Neural crest cell (in vitro differentiated cells): Measurements from ENCODE around the gene RFX2. TPM values are rescaled to one million over a fixed set of nuclear protein-coding genes. Genes with fewer than 3 reads are reported as not detected.

ENCODE experiments used
- DNase-seq: peaks from one replicate; pipeline ENCODE4 v3.0.0; 2021; ENCODE audit warnings: low read depth, mixed read lengths, low spot score
- H3K27ac Mint-ChIP-seq: one replicate; pipeline ENCODE4 v1.8.0; 2021; ENCODE audit warnings: mild to moderate bottlenecking, mixed read lengths; ENCODE audit not compliant: unreplicated experiment
- H3K27me3 Mint-ChIP-seq: 2 replicates; pipeline ENCODE4 v1.8.0; 2021; ENCODE audit warnings: low read depth, mild to moderate bottlenecking, mixed read lengths
- H3K36me3 Mint-ChIP-seq: 2 replicates; pipeline ENCODE4 v1.8.0; 2021; ENCODE audit warnings: low read depth, mild to moderate bottlenecking, mixed read lengths
- H3K4me1 Mint-ChIP-seq: 2 replicates; pipeline ENCODE4 v1.8.0; 2021; ENCODE audit warnings: mixed read lengths
- H3K4me3 Mint-ChIP-seq: one replicate; pipeline ENCODE4 v1.8.0; 2021; ENCODE audit warnings: mild to moderate bottlenecking, mixed read lengths
- H3K9me3 Mint-ChIP-seq: 2 replicates; pipeline ENCODE4 v1.8.0; 2021; ENCODE audit warnings: mixed read lengths
- total RNA-seq: library from RNA; stranded (reverse); gene quantifications from 2 replicates; pipeline ENCODE4 v1.2.1, GENCODE V29; 2021
- TF ChIP-seq, protein P1 (sequence below): fragments of 200-600 bp; sonication (generic); conservative IDR thresholded peaks from 2 replicates; pipeline ENCODE4 v1.5.0; 2021; ENCODE audit warnings: antibody characterized with exemption, mild to moderate bottlenecking

Gene RFX2
- total RNA-seq, 1 donor from 2014 or later: 17.2 TPM

DNA sequence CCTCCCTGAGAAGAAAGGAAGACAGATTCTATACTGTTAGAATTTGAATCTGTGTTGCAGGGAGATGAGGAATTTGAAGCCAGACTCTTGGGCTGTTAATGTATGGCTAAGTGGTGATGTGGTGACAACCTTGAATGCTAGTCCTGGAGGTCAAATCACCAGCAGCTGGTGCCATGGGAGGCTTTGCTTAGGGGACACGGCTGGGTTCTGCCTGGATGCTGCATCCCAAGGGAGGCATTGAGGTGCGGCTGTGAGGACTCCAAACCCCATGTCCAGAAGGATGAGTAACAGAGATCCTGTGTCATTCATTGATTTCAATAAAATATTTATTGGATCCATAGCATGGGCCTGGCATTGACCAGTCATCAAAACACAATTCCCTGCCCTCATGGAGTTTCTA lies 42.3 kb downstream of the RFX2 start:
- peak overlapping the region; percentile 95 for H3K27ac Mint-ChIP-seq
- H3K4me1 Mint-ChIP-seq: peaks cover 56% of the 10 kb centered on the region
- H3K4me3 Mint-ChIP-seq: no peak overlapping the region
- TF ChIP-seq, protein P1, sequence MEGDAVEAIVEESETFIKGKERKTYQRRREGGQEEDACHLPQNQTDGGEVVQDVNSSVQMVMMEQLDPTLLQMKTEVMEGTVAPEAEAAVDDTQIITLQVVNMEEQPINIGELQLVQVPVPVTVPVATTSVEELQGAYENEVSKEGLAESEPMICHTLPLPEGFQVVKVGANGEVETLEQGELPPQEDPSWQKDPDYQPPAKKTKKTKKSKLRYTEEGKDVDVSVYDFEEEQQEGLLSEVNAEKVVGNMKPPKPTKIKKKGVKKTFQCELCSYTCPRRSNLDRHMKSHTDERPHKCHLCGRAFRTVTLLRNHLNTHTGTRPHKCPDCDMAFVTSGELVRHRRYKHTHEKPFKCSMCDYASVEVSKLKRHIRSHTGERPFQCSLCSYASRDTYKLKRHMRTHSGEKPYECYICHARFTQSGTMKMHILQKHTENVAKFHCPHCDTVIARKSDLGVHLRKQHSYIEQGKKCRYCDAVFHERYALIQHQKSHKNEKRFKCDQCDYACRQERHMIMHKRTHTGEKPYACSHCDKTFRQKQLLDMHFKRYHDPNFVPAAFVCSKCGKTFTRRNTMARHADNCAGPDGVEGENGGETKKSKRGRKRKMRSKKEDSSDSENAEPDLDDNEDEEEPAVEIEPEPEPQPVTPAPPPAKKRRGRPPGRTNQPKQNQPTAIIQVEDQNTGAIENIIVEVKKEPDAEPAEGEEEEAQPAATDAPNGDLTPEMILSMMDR: no peak
- H3K27me3 Mint-ChIP-seq: no peaks in the 10 kb centered on the region
- peaks cover 5% of the 10 kb centered on the region for H3K9me3 Mint-ChIP-seq
- H3K36me3 Mint-ChIP-seq: peaks cover 6% of the 10 kb centered on the region
- no peak for DNase-seq

DNA sequence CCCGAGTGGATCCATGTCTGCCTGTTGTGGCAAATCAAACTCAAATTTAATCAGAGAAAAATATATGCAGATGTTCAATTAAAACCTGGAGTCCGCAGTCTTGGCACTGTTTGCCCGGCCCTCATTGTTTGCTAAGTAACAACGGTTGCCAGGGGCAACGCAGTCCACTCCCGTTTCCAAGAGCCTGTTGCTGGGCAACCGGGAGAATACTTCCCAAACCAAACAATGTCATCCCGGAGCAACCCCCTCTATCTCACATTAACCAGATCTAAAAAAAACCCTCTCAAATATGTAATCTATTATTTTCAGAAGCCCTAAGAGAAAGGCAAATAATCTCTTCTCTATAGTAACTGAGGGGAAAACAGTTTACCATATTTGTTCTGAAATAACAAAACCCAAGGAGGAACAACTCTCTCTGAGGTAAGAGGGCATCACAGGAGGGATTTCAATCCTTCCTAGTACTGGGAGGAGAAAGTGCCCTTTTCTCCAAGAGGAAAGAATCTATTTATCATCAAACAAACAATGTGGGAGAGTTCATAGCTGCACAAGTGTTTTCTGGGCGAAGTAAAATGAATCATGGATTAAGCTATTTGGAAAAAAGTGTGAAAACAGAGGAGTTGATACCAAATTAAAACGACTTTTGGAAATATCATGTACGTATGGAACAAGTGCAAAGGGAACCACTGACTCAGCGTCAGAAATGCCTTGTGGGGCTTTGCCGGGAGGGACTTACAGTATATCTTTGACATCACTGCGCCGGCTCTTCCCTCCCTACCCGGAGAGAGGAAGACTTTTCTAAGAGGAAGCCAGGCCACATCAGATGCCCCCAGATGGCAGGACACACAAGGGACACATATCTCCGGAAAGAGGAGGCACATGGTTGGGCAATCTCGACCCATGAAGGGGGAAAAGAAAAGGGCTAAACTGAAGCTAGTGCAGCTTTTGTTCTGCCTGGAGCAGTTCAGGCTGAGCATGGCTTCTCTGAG lies 43.3 kb downstream of the RFX2 start:
- DNase-seq: peak; percentile 72

DNA sequence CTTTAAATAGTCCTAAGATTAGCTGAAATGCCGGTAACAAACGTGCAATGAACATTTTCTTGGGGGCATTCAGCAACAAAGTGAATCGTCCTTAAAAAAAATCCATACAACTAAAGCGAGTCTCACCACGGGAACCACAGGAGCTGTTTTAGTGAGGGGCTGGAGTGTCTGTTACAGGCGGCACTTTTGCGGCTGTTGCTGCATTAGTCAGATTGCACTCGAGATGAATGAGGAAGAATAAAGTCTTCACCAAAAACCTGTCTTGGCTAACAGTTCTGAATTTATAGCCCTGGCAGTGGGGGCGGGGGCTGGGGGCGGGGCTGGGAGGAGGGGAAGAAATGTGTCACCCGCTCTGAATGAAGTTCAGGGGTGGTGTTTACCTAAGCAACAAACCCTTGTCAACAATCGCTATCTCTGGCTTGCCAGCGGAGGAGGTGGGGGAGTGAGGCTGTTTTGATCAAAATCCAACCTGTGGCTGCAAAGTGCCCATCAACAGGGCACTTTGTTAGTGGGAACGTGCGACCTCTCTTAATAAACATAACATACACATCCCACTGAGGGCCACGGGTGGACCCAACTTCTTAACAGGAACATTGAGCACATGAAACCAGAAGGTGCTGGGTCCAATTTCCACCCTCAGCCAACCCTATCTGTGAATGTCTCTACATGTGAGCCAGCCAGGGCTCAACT lies 44.5 kb downstream of the RFX2 start:
- Mint-ChIP-seq H3K4me1 (peaks cover 61% of the 10 kb centered on the region), H3K27me3 (no peaks in the 10 kb centered on the region), H3K9me3 (peaks cover 5% of the 10 kb centered on the region), H3K36me3 (peaks cover 6% of the 10 kb centered on the region), H3K4me3 (peak overlapping the region; percentile 71), H3K27ac (peak overlapping the region; percentile 95)
- TF ChIP-seq, protein P1: no peak
- DNase-seq: no peak

More for the DNA sequence above, 43.3 kb downstream of the RFX2 start:
- peaks cover 56% of the 10 kb centered on the region for H3K4me1 Mint-ChIP-seq
- H3K27ac Mint-ChIP-seq: peak overlapping the region; percentile 95
- H3K4me3 Mint-ChIP-seq: peak overlapping the region; percentile 71
- no peaks in the 10 kb centered on the region for H3K27me3 Mint-ChIP-seq
- H3K9me3 Mint-ChIP-seq: peaks cover 5% of the 10 kb centered on the region
- TF ChIP-seq, protein P1: no peak
- H3K36me3 Mint-ChIP-seq: peaks cover 6% of the 10 kb centered on the region

DNA sequence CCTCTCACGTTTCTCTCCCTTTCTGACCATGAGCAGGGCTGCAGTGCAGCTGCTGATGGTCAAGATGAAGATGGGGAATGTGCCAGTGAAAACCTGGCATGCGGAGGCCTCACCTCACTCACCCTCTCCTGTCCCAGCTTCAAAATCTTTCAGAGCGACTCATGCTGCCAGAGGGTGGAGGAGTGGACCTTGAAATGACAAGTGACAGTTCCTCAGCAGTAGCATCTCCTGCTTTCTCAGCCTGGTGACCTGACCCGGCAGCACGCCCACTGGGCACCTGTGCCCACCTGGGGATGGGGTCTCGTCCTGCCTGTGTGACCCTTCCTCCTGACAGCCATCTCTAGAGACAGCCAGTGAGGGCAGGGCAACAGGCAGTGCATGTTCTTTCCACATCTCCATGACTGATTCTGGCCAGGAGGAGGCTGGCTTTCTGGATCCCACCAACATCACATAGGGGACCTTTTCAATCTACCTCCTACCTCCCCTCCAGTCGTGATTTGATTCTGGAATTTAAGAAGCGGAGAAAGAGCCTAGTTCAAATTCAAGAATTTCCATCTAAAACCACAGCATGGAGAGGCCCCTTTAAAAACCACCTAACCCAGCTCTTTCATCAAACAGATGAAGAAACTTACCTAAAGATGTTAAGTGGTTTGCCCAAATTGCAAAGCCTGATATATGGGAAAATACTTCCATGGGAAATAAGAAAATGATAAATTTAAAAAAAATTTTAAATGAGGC lies 45.8 kb downstream of the RFX2 start:
- no peaks in the 10 kb centered on the region for H3K27me3 Mint-ChIP-seq
- peaks cover 4% of the 10 kb centered on the region for H3K36me3 Mint-ChIP-seq
- H3K4me1 Mint-ChIP-seq: peaks cover 65% of the 10 kb centered on the region
- H3K9me3 Mint-ChIP-seq: peaks cover 5% of the 10 kb centered on the region
- no peak for DNase-seq
- H3K4me3 Mint-ChIP-seq: no peak overlapping the region
- H3K27ac Mint-ChIP-seq: peak overlapping the region; percentile 60
- TF ChIP-seq, protein P1: no peak
